Right hindlimb (tissue), 1 donor: Measurements from ENCODE around the gene TMEM250.
"Not testable (repeated sequence)": the region's sequence is repeated elsewhere in the genome, so short reads cannot be mapped to it uniquely, and the experiment has no call there.

Experiments
- DNase-seq: peaks from one replicate; pipeline ENCODE4 v3.0.0-alpha.2; 2018

Gene TMEM250

GRCh38 chr9:136118320-136119060 lies at the start of gene TMEM250:
TMEM250 (minus strand) TSS chr9:136118875; CDS start chr9:136116900, 1,975 bp downstream.
- peak; percentile 97 for DNase-seq

GRCh38 chr9:136163248-136163850 lies 44.7 kb upstream of the TMEM250 start:
- no peak for DNase-seq

GRCh38 chr9:136160995-136161610 lies 42.4 kb upstream of the TMEM250 start:
- peak; percentile 8 for DNase-seq

- peak; percentile 13 for DNase-seq
Measured at GRCh38 chr9:136160381-136160841, 41.7 kb upstream of the TMEM250 start.

GRCh38 chr9:136159851-136160250 lies 41.2 kb upstream of the TMEM250 start:
- peak; percentile 15 for DNase-seq

- DNase-seq = no peak
Measured at GRCh38 chr9:136157477-136158265, 39.0 kb upstream of the TMEM250 start.

GRCh38 chr9:136156209-136157120 lies 37.8 kb upstream of the TMEM250 start:
- no peak for DNase-seq

GRCh38 chr9:136155576-136155975 lies 36.9 kb upstream of the TMEM250 start:
- no peak for DNase-seq

GRCh38 chr9:136154943-136155342 lies 36.3 kb upstream of the TMEM250 start:
- DNase-seq = no peak

GRCh38 chr9:136153381-136154065 lies 34.8 kb upstream of the TMEM250 start:
- DNase-seq = no peak

GRCh38 chr9:136152931-136153330 lies 34.3 kb upstream of the TMEM250 start:
- DNase-seq = no peak

GRCh38 chr9:136152543-136152866 lies 33.8 kb upstream of the TMEM250 start:
- no peak for DNase-seq

GRCh38 chr9:136151848-136152542 lies 33.3 kb upstream of the TMEM250 start:
- DNase-seq = no peak

- no peak for DNase-seq
Measured at GRCh38 chr9:136151214-136151804, 32.6 kb upstream of the TMEM250 start.

- DNase-seq = not testable (repeated sequence)
Measured at GRCh38 chr9:136150664-136151213, 32.1 kb upstream of the TMEM250 start.

GRCh38 chr9:136149853-136150252 lies 31.2 kb upstream of the TMEM250 start:
- DNase-seq = no peak

- DNase-seq = no peak
Measured at GRCh38 chr9:136149337-136149736, 30.7 kb upstream of the TMEM250 start.

- no peak for DNase-seq
Measured at GRCh38 chr9:136148766-136149165, 30.1 kb upstream of the TMEM250 start.

- no peak for DNase-seq
Measured at GRCh38 chr9:136147890-136148714, 29.4 kb upstream of the TMEM250 start.
